PC-9 (cell line): ENCODE measurements around the gene KIF27.

ENCODE experiments used
- EZH2 ChIP-seq: fragments of 200-600 bp; sonication (generic); IDR thresholded peaks from 2 replicates; pipeline ENCODE4 v1.8.0; 2017; ENCODE audit warnings: antibody characterized with exemption, low read depth
- TF ChIP-seq, protein P1 (sequence below): fragments of 200-600 bp; sonication (generic); conservative IDR thresholded peaks from 2 replicates; pipeline ENCODE4 v1.6.1; 2017; ENCODE audit warnings: mixed run types, antibody characterized with exemption, mild to moderate bottlenecking, moderate library complexity

DNA sequence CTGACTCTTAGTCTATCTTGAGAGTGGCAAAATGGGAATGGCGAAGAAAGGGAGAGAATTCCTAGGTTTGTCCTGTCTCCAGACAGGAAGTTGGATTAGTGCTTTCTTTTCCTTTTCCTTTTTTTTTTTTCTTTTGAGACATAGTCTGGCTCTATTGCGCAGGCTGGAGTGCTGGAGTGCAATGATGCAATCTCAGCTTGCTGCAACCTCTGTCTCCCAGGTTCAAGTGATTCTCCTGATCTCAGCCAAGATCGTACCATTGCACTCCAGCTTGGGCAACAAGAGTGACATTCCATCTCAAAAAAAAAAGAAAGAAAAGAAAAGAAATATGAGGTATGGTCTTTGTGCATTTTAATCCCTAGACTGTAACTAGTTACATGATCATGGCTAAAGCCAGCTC is 12.6 kb upstream of the KIF27 start:
- TF ChIP-seq, protein P1, sequence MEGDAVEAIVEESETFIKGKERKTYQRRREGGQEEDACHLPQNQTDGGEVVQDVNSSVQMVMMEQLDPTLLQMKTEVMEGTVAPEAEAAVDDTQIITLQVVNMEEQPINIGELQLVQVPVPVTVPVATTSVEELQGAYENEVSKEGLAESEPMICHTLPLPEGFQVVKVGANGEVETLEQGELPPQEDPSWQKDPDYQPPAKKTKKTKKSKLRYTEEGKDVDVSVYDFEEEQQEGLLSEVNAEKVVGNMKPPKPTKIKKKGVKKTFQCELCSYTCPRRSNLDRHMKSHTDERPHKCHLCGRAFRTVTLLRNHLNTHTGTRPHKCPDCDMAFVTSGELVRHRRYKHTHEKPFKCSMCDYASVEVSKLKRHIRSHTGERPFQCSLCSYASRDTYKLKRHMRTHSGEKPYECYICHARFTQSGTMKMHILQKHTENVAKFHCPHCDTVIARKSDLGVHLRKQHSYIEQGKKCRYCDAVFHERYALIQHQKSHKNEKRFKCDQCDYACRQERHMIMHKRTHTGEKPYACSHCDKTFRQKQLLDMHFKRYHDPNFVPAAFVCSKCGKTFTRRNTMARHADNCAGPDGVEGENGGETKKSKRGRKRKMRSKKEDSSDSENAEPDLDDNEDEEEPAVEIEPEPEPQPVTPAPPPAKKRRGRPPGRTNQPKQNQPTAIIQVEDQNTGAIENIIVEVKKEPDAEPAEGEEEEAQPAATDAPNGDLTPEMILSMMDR, result no peak
- TF ChIP-seq EZH2, result no peak
